Right cardiac atrium (tissue), 5 donors: ENCODE data around the gene ATXN2. TPM values are rescaled to one million over a fixed set of nuclear protein-coding genes. Genes with fewer than 3 reads are reported as not detected.
A peak's percentile ranks its signal among the peaks of the same experiment; 100 is the strongest.

Experiments used
- ATAC-seq, 2 donors: fragments of 200-7000 bp; cut with Tn5 transposase; one replicate each; pipeline versions ENCODE4 v1.8.0 to v1.9.1; 2020; ENCODE audit warnings: moderate library complexity in 2 of 2, mild to moderate bottlenecking in 1 of 2
- DNase-seq, 3 donors: peaks; one replicate each; pipeline ENCODE4 v3.0.0-alpha.2; 2020
- H3K27ac ChIP-seq: one replicate; pipeline ENCODE4 v1.5.1; 2013; ENCODE audit warnings: mild to moderate bottlenecking, low read length, control low read depth, moderate library complexity
- H3K27me3 ChIP-seq: one replicate; pipeline ENCODE4 v1.6.1; 2013; ENCODE audit not compliant: control insufficient read depth, insufficient read depth
- H3K4me1 ChIP-seq: one replicate; pipeline ENCODE4 v1.6.1; 2013; ENCODE audit warnings: low read length; ENCODE audit not compliant: control insufficient read depth, insufficient read depth
- H3K4me3 ChIP-seq: one replicate; pipeline ENCODE4 v1.5.1; 2013; ENCODE audit warnings: low read length, control low read depth
- H3K9me3 ChIP-seq: one replicate; pipeline ENCODE4 v1.6.1; 2013; ENCODE audit warnings: low read length; ENCODE audit not compliant: control insufficient read depth
- WGBS: extraction: QIAGEN DNeasy Blood & Tissue Kit; methylation state at CpG from one replicate; pipeline ENCODE4 v1.1.7; 2013; 5-methylcytosine and 5-hydroxymethylcytosine counted together
- intact Hi-C, 4 donors: fragments of 100-400 bp; cut with DNase I; formaldehyde crosslinking; loops; one replicate each; pipeline versions ENCODE4 v1.11.0 to v1.14.0; 2022 to 2023
- long read RNA-seq, 4 donors: library from polyadenylated mRNA; unstranded; transcript quantifications; one replicate each; pipeline ENCODE4 v2.0.0, GENCODE V29; 2020 to 2021
- polyA plus RNA-seq: library from polyadenylated mRNA; stranded (reverse); fragments of 200-250 nt; gene quantifications from one replicate; pipeline ENCODE4 v1.2.3, GENCODE V29; 2013
- total RNA-seq, 4 donors: library from RNA; stranded (reverse); fragmentation: NEBNext Ultra II Directional; extraction: Animal tissue kit (Norgen Biotek cat#: 25700); gene quantifications; one replicate each; pipeline ENCODE4 v1.2.1, GENCODE V29; 2021
- donor health status: healthy with polysubstance abuse.
- donor health status: DM: no; HTN: yes; CAD: no.
- donor health status: DM: no; HTN: no; CAD: no.
- donor health status: DM: no; HTN: yes; CAD: no; lungs with severe emphysema.
- donor health status: DM: yes; HTN: yes; CAD: no.

Gene ATXN2
- total RNA-seq (10 to 100 TPM; 51.2 to 57.2 (median 57.0) TPM), polyA plus RNA-seq (27.4 TPM)
- long read RNA-seq, donor 1, partial matches to known transcripts, result 23 of 51 reads
- long read RNA-seq, donor 1, other reads (novel, unspliced or antisense), result 27 of 51 reads
- long read RNA-seq, donor 2, full-length matches to known transcripts, result 1 of 16 reads
- long read RNA-seq, donor 2, partial matches to known transcripts, result 6 of 16 reads
- long read RNA-seq, donor 2, other reads (novel, unspliced or antisense), result 9 of 16 reads
- long read RNA-seq, donor 3, partial matches to known transcripts, result 39 of 73 reads
- long read RNA-seq, donor 3, other reads (novel, unspliced or antisense), result 32 of 73 reads
- long read RNA-seq, donor 4, partial matches to known transcripts, result 4 of 16 reads
- long read RNA-seq, donor 4, other reads (novel, unspliced or antisense), result 10 of 16 reads

GRCh38 chr12:111598637-111599452, at the start of gene ATXN2:
ATXN2 (minus strand) TSS chr12:111599315; CDS start chr12:111599034, 281 bp downstream.
- Histone ChIP-seq H3K4me1 (no peaks in the 10 kb centered on the region), H3K27ac (peak within 1 kb of the TSS; percentile 95), H3K9me3 (no peaks in the 10 kb centered on the region), H3K4me3 (peak within 1 kb of the TSS; percentile 93), H3K27me3 (no peaks in the 10 kb centered on the region)
- peak; percentile 76 to 88 (median 86) for DNase-seq
- ATAC-seq, result peak; percentile 1 to 58
- under 1% methylated on average over 117 of the region's 119 CpGs for WGBS
- intact Hi-C loops, result no loop called here

DNA sequence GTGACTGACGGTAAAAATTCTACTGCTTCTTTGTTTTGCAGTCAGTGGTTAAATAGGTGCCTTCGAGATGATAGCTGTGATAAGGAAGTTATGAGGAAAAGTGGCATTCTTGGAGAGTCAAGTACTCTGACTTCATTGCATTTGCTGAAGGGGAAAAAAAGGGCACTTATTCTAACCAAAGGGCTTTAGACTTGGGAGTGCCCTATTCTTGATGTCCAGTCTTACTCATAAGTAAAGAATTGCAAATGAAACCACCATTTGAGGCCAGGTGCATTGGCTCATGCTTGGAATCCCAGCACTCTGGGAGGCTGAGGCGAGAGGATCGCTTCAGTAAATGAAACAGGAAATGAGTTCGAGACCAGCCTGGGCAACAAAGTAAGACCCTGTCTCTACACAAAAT, 46.3 kb upstream of the ATXN2 start:
- Histone ChIP-seq H3K27me3 (no peaks in the 10 kb centered on the region), H3K4me1 (peaks cover 2% of the 10 kb centered on the region), H3K27ac (no peak overlapping the region), H3K9me3 (no peaks in the 10 kb centered on the region), H3K4me3 (no peak overlapping the region)
- no peak for ATAC-seq
- 95% methylated on average over 5 of the region's 5 CpGs for WGBS
- intact Hi-C loops, result no loop called here
- no peak for DNase-seq

- Histone ChIP-seq H3K27ac (peak overlapping the region; percentile 37), H3K9me3 (no peaks in the 10 kb centered on the region), H3K27me3 (no peaks in the 10 kb centered on the region), H3K4me3 (no peak overlapping the region), H3K4me1 (peaks cover 2% of the 10 kb centered on the region)
- ATAC-seq, result peak; percentile 82 to 86
- intact Hi-C loops, result no loop called here
- 49% methylated on average over 3 of the region's 3 CpGs for WGBS
- peak in 2 of 3 donors; percentile 50 to 64 for DNase-seq
Measured at GRCh38 chr12:111643427-111643826, 44.3 kb upstream of the ATXN2 start.

DNA sequence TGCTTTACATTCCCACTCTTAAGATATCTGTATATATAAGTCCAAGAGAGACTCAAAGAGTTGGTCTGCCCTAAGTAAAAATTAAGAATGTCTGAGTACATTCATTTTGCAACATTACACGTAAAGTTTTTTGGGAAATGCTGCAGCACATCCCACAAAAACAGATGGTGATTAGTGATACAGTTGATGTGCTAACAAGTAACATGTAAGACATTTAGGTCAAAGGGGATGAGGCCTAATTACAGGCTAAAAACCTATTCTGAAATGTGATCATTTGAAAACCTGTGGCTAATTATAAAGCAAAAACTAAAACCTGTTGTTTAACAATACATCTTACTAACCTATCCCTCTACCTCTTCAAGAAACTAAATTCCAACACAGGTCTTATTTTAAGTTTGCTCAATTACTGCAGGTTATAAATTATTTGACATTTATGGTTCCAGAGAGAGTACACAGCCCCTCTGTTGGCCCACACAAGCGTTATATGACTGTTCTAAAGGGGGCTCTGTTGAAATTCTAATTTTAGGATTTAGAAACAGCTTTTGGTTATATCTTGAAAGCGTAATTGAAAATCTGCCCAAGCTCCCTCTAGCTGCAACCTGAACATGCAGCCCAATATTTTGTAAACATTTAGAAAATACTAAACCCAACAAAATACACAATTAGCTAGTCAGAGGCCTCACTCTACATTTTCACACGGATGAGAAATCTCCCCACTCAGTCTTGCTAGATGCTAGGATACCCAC, 43.7 kb upstream of the ATXN2 start:
- no peaks in the 10 kb centered on the region for H3K27me3 ChIP-seq
- ATAC-seq, result no peak
- H3K27ac ChIP-seq, result peak overlapping the region; percentile 37

GRCh38 chr12:111640506-111640905, 41.4 kb upstream of the ATXN2 start:
- intact Hi-C loops, result no loop called here
- H3K27me3 ChIP-seq, result no peaks in the 10 kb centered on the region
- H3K27ac ChIP-seq, result no peak overlapping the region
- peaks cover 6% of the 10 kb centered on the region for H3K4me1 ChIP-seq
- DNase-seq (no peak), ATAC-seq (no peak)
- H3K4me3 ChIP-seq, result no peak overlapping the region
- 83% methylated on average over 5 of the region's 5 CpGs for WGBS
- H3K9me3 ChIP-seq, result no peaks in the 10 kb centered on the region

More for the DNA sequence above, 43.7 kb upstream of the ATXN2 start:
- WGBS, result 57% methylated on average over 4 of the region's 4 CpGs
- H3K4me3 ChIP-seq, result no peak overlapping the region
- intact Hi-C loops, result no loop called here
- DNase-seq, result no peak
- H3K9me3 ChIP-seq, result no peaks in the 10 kb centered on the region
- H3K4me1 ChIP-seq, result peaks cover 2% of the 10 kb centered on the region

DNA sequence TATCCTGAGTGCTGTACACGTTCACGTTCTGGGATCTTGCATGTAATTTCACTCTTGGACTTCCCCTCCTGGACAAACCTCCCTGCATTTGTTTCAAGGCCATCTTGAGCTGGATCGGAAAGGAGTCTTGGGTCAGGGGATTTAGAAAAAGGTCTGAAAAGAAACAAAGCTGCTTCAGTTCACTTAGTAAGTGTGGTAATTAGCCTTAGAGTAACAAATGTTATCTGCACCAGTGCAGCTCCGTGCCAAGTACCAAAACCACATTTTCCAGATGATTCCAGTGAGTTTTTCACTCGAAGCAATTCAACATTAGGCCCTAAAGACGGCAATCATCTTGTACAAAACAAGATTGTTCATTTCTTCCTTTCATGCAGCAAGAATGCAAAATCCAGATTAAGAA, 39.4 kb upstream of the ATXN2 start:
- Histone ChIP-seq H3K9me3 (no peaks in the 10 kb centered on the region), H3K4me1 (peaks cover 6% of the 10 kb centered on the region), H3K4me3 (no peak overlapping the region), H3K27ac (no peak overlapping the region), H3K27me3 (no peaks in the 10 kb centered on the region)
- no peak for DNase-seq
- WGBS, result 52% methylated on average over 6 of the region's 6 CpGs
- ATAC-seq, result no peak
- intact Hi-C loops, result no loop called here

GRCh38 chr12:111636209-111636945, 37.3 kb upstream of the ATXN2 start:
- 10% methylated on average over 19 of the region's 19 CpGs for WGBS

GRCh38 chr12:111635524-111635923, 36.4 kb upstream of the ATXN2 start:
- 76% methylated on average over 8 of the region's 8 CpGs for WGBS
- H3K27ac ChIP-seq, result no peak overlapping the region
- ATAC-seq (peak; percentile 25 to 31), DNase-seq (no peak)
- H3K4me1 ChIP-seq, result peaks cover 5% of the 10 kb centered on the region
- intact Hi-C loops, result no loop called here
- H3K4me3 ChIP-seq, result no peak overlapping the region
- H3K9me3 ChIP-seq, result no peaks in the 10 kb centered on the region
- H3K27me3 ChIP-seq, result no peaks in the 10 kb centered on the region

More at GRCh38 chr12:111636209-111636945, 37.3 kb upstream of the ATXN2 start:
- H3K9me3 ChIP-seq, result no peaks in the 10 kb centered on the region
- DNase-seq (peak; percentile 68 to 91 (median 89)), ATAC-seq (peak; percentile 76 to 88)
- H3K4me1 ChIP-seq, result peaks cover 5% of the 10 kb centered on the region
- H3K27me3 ChIP-seq, result no peaks in the 10 kb centered on the region
- H3K27ac ChIP-seq, result peak overlapping the region; percentile 40
- intact Hi-C loops, result no loop called here
- H3K4me3 ChIP-seq, result no peak overlapping the region

GRCh38 chr12:111628505-111629260, 29.6 kb upstream of the ATXN2 start:
- H3K4me1 ChIP-seq, result no peaks in the 10 kb centered on the region
- intact Hi-C loops, result no loop called here
- no peak overlapping the region for H3K27ac ChIP-seq
- WGBS, result 97% methylated on average over 7 of the region's 7 CpGs
- ATAC-seq (no peak), DNase-seq (peak in 1 of 3 donors; percentile 6)
- H3K4me3 ChIP-seq, result no peak overlapping the region
- no peaks in the 10 kb centered on the region for H3K9me3 ChIP-seq
- H3K27me3 ChIP-seq, result no peaks in the 10 kb centered on the region

DNA sequence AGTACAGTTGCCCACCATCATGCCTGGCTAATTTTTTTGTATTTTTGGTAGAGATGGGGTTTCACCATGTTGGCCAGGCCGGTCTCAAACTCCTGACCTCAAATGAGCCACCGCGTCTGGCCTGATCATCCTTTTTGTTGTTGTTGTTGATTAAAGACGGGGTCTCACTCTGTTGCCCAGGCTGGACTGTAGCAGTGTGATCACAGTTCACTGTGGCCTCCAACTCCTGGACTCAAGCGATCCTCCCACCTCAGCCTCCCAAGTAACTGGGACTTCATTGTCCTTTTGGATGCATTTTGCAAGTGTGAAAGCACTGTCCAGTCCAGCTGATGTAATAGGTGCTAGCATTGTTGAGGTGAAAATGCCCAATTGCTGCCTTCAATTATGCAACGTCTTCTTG, 27.1 kb upstream of the ATXN2 start:
- DNase-seq, result no peak
- no peaks in the 10 kb centered on the region for H3K9me3 ChIP-seq
- no peak overlapping the region for H3K27ac ChIP-seq
- no peaks in the 10 kb centered on the region for H3K4me1 ChIP-seq
- ATAC-seq, result no peak
- H3K27me3 ChIP-seq, result no peaks in the 10 kb centered on the region
- 96% methylated on average over 6 of the region's 6 CpGs for WGBS
- H3K4me3 ChIP-seq, result no peak overlapping the region
- intact Hi-C loops, result no loop called here
